ENCODE data around the gene GALNT8.

The GALNT8 gene

DNA sequence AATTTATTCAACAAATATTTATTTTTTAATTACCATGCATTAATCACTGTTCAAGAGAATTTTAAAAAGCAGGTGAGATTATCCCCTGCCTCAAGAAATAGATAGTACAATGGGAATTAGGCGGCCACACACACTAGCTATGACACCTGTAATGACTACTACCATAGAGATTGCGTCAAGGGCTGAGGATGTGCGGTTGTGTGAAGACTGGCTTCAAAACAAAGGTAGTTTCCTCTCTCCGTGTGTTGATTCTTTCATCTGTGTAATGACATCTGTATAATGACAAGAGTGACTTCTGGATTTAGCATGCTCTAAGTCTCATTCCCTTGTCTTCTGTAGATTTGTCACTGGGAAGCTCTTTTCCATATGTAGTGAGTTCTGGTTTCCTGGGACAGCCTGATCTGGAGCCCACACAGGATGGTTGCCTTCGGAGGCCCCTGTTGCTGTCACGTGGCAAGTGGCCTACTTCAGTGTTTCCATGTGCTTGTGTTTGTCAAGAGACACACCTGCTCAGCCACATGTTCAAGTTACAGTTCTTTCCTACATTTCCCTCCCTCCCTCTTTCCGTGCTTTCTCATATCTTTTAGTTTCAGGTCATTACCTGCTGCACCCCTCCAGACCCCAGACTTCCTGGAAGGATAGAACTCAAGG, 64.3 kb downstream of the GALNT8 start:
- H3K4me3 ChIP-seq (ENCODE audit: low read depth, low read length), result no peak overlapping the region
- TF ChIP-seq, protein P1, sequence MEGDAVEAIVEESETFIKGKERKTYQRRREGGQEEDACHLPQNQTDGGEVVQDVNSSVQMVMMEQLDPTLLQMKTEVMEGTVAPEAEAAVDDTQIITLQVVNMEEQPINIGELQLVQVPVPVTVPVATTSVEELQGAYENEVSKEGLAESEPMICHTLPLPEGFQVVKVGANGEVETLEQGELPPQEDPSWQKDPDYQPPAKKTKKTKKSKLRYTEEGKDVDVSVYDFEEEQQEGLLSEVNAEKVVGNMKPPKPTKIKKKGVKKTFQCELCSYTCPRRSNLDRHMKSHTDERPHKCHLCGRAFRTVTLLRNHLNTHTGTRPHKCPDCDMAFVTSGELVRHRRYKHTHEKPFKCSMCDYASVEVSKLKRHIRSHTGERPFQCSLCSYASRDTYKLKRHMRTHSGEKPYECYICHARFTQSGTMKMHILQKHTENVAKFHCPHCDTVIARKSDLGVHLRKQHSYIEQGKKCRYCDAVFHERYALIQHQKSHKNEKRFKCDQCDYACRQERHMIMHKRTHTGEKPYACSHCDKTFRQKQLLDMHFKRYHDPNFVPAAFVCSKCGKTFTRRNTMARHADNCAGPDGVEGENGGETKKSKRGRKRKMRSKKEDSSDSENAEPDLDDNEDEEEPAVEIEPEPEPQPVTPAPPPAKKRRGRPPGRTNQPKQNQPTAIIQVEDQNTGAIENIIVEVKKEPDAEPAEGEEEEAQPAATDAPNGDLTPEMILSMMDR (IDR thresholded peaks at IDR 0.05; ENCODE audit: low read depth, low read length), result no peak

DNA sequence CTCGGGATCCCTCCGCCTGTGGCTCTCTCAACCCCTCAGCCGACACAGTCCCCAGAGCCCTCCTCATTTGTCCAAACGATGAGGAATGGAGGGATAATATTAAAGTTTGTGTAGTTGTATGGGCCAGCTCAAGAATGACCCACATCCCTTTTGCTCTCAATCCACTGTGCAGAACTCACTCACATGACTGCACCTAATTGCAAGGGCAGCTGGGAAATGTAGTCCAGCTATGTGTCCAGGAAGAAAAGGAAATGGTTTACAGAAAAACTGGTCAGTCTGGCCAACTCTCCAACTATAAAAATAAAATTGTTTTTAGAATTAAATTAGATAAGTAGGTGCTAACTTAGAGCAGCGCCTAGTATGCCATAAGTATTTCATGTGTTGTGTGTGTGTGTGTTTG, 66.6 kb downstream of the GALNT8 start:
- TF ChIP-seq, protein P1 (IDR thresholded peaks at IDR 0.05; ENCODE audit: low read depth, low read length), result no peak
- no peak overlapping the region for H3K4me3 ChIP-seq (ENCODE audit: low read depth, low read length)

DNA sequence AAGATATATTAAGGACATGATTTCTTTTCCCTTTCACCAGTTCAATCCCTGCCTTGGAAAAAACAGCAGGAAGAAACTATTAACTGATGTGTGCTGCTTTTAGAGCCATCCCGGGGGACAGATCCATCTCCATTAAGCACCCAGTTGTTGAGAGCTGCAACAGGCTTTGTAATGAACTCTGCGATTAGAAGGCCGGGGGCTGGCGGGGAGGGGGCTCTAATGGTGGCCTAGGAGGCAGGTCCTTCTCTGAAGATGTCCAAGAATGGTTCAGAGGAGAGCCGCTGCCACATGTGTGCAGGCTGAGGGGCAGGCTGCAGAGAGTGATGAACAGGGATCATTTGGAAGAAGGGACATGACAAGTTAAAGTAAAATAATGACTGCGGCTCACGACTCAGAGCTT, 67.8 kb downstream of the GALNT8 start:
- TF ChIP-seq, protein P1 (IDR thresholded peaks at IDR 0.05; ENCODE audit: low read depth, low read length), result no peak
- no peak overlapping the region for H3K4me3 ChIP-seq (ENCODE audit: low read depth, low read length)

DNA sequence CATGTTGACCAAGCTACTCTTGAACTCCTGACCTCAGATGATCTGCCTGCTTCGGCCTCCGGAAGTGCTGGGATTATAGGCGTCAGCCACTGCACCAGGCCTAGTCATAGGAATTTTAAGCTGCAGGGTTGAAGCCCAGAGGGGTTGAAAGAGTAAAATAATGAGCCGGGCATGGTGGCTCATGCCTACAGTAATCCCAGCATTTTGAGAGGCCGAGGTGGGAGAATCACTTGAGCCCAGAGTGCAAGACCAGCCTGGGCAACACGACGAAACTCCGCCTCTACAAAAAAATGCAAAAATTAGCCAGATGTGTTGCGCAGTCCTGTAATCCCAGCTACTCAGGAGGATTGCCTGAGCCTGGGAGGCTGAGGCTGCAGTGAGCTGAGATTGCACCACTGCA, 69.6 kb downstream of the GALNT8 start:
- no peak overlapping the region for H3K4me3 ChIP-seq (ENCODE audit: low read depth, low read length)
- TF ChIP-seq, protein P1 (IDR thresholded peaks at IDR 0.05; ENCODE audit: low read depth, low read length), result no peak

DNA sequence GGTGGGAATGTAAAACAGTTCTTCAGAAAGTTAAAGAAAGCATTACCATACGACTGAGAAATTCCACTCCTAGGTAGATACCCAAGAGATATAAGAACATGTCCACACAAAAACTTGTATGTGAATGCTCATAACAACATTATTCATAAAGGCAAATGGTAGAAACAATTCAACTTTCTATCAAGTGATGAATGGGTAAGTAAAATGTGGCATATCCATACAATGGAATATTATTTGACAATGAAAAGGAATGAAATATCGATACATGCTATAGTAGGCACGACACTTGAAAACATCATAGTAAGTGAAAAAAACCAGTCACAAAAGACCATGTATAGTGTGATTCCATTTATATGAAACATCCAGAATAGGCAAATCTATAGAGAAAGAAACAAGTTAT, 71.3 kb downstream of the GALNT8 start:
- TF ChIP-seq, protein P1 (IDR thresholded peaks at IDR 0.05; ENCODE audit: low read depth, low read length), result no peak
- H3K4me3 ChIP-seq (ENCODE audit: low read depth, low read length), result no peak overlapping the region

DNA sequence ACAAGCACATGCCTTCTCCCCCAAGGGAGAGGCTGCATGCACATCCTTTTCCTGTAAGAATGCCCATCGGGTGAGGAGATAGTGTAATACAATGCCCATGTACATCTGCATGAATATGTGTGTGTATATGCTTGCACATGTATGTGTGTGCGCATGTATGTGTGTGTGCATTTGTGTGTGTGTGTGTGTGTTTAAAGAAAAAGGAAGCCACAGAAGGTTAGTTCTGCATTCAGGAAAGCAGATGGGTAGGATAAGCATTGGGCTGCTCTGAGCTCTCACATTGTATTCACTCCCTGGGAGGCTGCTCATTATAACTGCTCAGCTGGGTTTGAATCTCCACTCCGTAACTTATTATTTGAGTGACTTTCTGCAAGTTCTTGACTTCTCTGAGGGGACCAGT, 74.3 kb downstream of the GALNT8 start:
- H3K4me3 ChIP-seq (ENCODE audit: low read depth, low read length), result no peak overlapping the region
- TF ChIP-seq, protein P1 (IDR thresholded peaks at IDR 0.05; ENCODE audit: low read depth, low read length), result no peak

DNA sequence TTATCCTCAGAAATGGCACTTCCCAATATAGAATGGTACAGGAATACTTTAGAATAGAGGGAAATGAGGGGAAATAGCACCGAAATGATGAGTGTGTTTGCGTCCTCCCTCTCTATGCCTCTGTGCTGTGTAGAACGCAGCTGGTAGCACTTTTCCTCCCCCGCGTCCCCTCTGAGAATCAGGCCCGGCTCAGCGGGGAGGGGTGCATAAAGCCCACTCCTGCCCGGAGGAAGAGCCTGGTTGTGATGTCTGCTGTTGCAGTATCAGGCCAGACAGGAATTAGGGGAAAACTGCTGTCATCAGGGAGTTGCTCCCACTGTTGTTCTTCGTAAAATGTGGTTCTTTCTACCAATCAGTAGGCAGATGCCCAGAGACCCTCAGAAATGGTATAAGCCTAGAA, 76.0 kb downstream of the GALNT8 start:
- TF ChIP-seq, protein P1 (IDR thresholded peaks at IDR 0.05; ENCODE audit: low read depth, low read length), result no peak
- no peak overlapping the region for H3K4me3 ChIP-seq (ENCODE audit: low read depth, low read length)
